PC-9 (cell line): Measurements from ENCODE around the gene SP140. TPM values are rescaled to one million over a fixed set of nuclear protein-coding genes. Genes with fewer than 3 reads are reported as not detected.

Source experiments
- BruUV-seq: library from RNA; stranded (reverse); fragments of 400-500 nt; replicated peaks from 2 replicates; lab custom pipeline; 2021; lab: Mats Ljungman, UMichigan
- CTCF ChIA-PET: fragments of 300-600 bp; sonication (Branson Sonifier 250); formaldehyde crosslinking; loops from one replicate; lab custom pipeline; 2022; ENCODE audit warnings: antibody characterized with exemption; lab: Charles Lee
- POLR2A ChIA-PET: fragments of 300-600 bp; sonication (Branson Sonifier 250); formaldehyde crosslinking; loops from one replicate; lab custom pipeline; 2022; ENCODE audit warnings: antibody characterized with exemption; ENCODE audit not compliant: unreplicated experiment; lab: Charles Lee
- DNase-seq, 2 experiments: peaks; one replicate each; pipeline versions ENCODE4 v3.0.0 to v3.0.0-alpha.2; 2015 to 2022; ENCODE audit warnings: mixed read lengths in 1 of 2
- H2AFZ ChIP-seq: fragments of 200-600 bp; sonication (generic); 2 replicates; pipeline ENCODE4 v1.8.1; 2017; ENCODE audit warnings: antibody characterized with exemption
- H3F3A ChIP-seq: fragments of 200-600 bp; sonication (generic); 2 replicates; pipeline ENCODE4 v1.8.1; 2017; ENCODE audit warnings: antibody characterized with exemption, mild to moderate bottlenecking, low read depth; ENCODE audit not compliant: insufficient read depth
- H3K27ac ChIP-seq: fragments of 200-600 bp; sonication (generic); 2 replicates; pipeline ENCODE4 v1.6.1; 2016; ENCODE audit warnings: mixed run types
- H3K27me3 ChIP-seq: fragments of 200-600 bp; sonication (generic); 2 replicates; pipeline ENCODE4 v1.6.1; 2016; ENCODE audit warnings: low read depth, mixed run types; ENCODE audit not compliant: insufficient read depth
- H3K36me3 ChIP-seq: fragments of 200-600 bp; sonication (generic); 2 replicates; pipeline ENCODE4 v1.6.1; 2016; ENCODE audit warnings: low read depth, mixed run types
- H3K4me1 ChIP-seq: fragments of 200-600 bp; sonication (generic); replicated peaks from 2 replicates; pipeline ENCODE4 v1.6.1; 2016; ENCODE audit warnings: mixed run types; ENCODE audit not compliant: insufficient read depth
- H3K4me2 ChIP-seq: fragments of 200-600 bp; sonication (generic); 2 replicates; pipeline ENCODE4 v1.6.1; 2017; ENCODE audit warnings: mixed run types
- H3K4me3 ChIP-seq: fragments of 200-600 bp; sonication (generic); 2 replicates; pipeline ENCODE4 v1.6.1; 2016; ENCODE audit warnings: mixed run types
- H3K79me2 ChIP-seq: fragments of 200-600 bp; sonication (generic); 2 replicates; pipeline ENCODE4 v1.6.1; 2017; ENCODE audit warnings: low read depth, mixed run types
- H3K9me2 ChIP-seq: fragments of 200-600 bp; sonication (generic); 2 replicates; pipeline ENCODE4 v1.8.1; 2017; ENCODE audit warnings: mild to moderate bottlenecking; ENCODE audit not compliant: insufficient read depth
- H3K9me3 ChIP-seq: fragments of 200-600 bp; sonication (generic); 2 replicates; pipeline ENCODE4 v1.8.1; 2016; ENCODE audit warnings: low read depth; ENCODE audit not compliant: insufficient read depth
- H4K20me1 ChIP-seq: fragments of 200-600 bp; sonication (generic); 2 replicates; pipeline ENCODE4 v1.8.1; 2017; ENCODE audit not compliant: insufficient read depth
- CTCF ChIP-seq: fragments of 200-600 bp; sonication (generic); conservative IDR thresholded peaks from 2 replicates; pipeline ENCODE4 v1.6.1; 2017; ENCODE audit warnings: mixed run types, antibody characterized with exemption, mild to moderate bottlenecking, moderate library complexity
- EZH2 ChIP-seq: fragments of 200-600 bp; sonication (generic); IDR thresholded peaks from 2 replicates; pipeline ENCODE4 v1.8.0; 2017; ENCODE audit warnings: antibody characterized with exemption, low read depth
- intact Hi-C: fragments of 100-400 bp; cut with micrococcal nuclease; formaldehyde crosslinking; loops from one replicate; pipeline ENCODE4 v1.10.0; 2022; ENCODE audit not compliant: unreplicated experiment
- total RNA-seq: library from RNA; stranded (reverse); gene quantifications from 2 replicates; pipeline ENCODE4 v1.2.3, GENCODE V29; 2021

The SP140 gene
- total RNA-seq, 1 experiment from 2014 or later = 0.83 TPM

GRCh38 chr2:230343747-230344146, 118.2 kb downstream of the SP140 start:
- no peaks in the 10 kb centered on the region for H3K79me2 ChIP-seq
- no TSS peak for BruUV-seq
- no peaks in the 10 kb centered on the region for H3K9me2 ChIP-seq
- intact Hi-C loops = no loop called here
- POLR2A ChIA-PET = no interaction called here
- no peaks in the 10 kb centered on the region for H3F3A ChIP-seq
- H3K4me1 ChIP-seq = no peaks in the 10 kb centered on the region
- 0 out of 2 replicates have a peak, but pooled peaks cover 2% of the 10 kb centered on the region for H3K36me3 ChIP-seq
- no peak overlapping the region for H3K4me2 ChIP-seq
- CTCF ChIA-PET = no interaction called here
- H3K27ac ChIP-seq = no peak overlapping the region
- no peaks in the 10 kb centered on the region for H4K20me1 ChIP-seq
- no peak for DNase-seq
- H3K4me3 ChIP-seq = no peak overlapping the region
- H2AFZ ChIP-seq = no peak overlapping the region
- peaks cover 7% of the 10 kb centered on the region; the same call in 1 of the 2 replicates for H3K9me3 ChIP-seq
- H3K27me3 ChIP-seq = no peaks in the 10 kb centered on the region
- TF ChIP-seq EZH2 (no peak), CTCF (no peak)

- no TSS peak for BruUV-seq
- POLR2A ChIA-PET = no interaction called here
- no peak overlapping the region for H3K4me3 ChIP-seq
Measured at GRCh38 chr2:230346465-230346864, 120.9 kb downstream of the SP140 start.

GRCh38 chr2:230346921-230347533, 121.5 kb downstream of the SP140 start:
- no peaks in the 10 kb centered on the region for H3K27me3 ChIP-seq
- no peaks in the 10 kb centered on the region for H4K20me1 ChIP-seq
- CTCF ChIA-PET = no interaction called here
- H3K4me3 ChIP-seq = no peak overlapping the region
- peaks cover 7% of the 10 kb centered on the region; the same call in 1 of the 2 replicates for H3K9me3 ChIP-seq
- no peak overlapping the region for H2AFZ ChIP-seq
- H3K4me1 ChIP-seq = no peaks in the 10 kb centered on the region
- TF ChIP-seq EZH2 = no peak
- TF ChIP-seq CTCF = no peak
- no peaks in the 10 kb centered on the region for H3K79me2 ChIP-seq
- no peaks in the 10 kb centered on the region for H3K9me2 ChIP-seq
- H3F3A ChIP-seq = no peaks in the 10 kb centered on the region
- no TSS peak for BruUV-seq
- intact Hi-C loops = no loop called here
- DNase-seq = no peak
- POLR2A ChIA-PET = no interaction called here
- no peak overlapping the region for H3K4me2 ChIP-seq
- 0 out of 2 replicates have a peak, but pooled peaks cover 2% of the 10 kb centered on the region for H3K36me3 ChIP-seq
- H3K27ac ChIP-seq = no peak overlapping the region

More at GRCh38 chr2:230346465-230346864, 120.9 kb downstream of the SP140 start:
- Histone ChIP-seq H3K27ac (no peak overlapping the region), H3K4me1 (no peaks in the 10 kb centered on the region), H3K4me2 (no peak overlapping the region), H3K36me3 (0 out of 2 replicates have a peak, but pooled peaks cover 2% of the 10 kb centered on the region), H3K27me3 (no peaks in the 10 kb centered on the region), H3K79me2 (no peaks in the 10 kb centered on the region), H2AFZ (no peak overlapping the region), H3K9me3 (peaks cover 7% of the 10 kb centered on the region; the same call in 1 of the 2 replicates), H4K20me1 (no peaks in the 10 kb centered on the region), H3F3A (no peaks in the 10 kb centered on the region), H3K9me2 (no peaks in the 10 kb centered on the region)
- no peak for DNase-seq
- no peak for TF ChIP-seq EZH2
- CTCF ChIA-PET = no interaction called here
- intact Hi-C loops = no loop called here
